Measurements from ENCODE around the gene TNNT3. TPM values are rescaled to one million over a fixed set of nuclear protein-coding genes. Genes with fewer than 3 reads are reported as not detected.

The TNNT3 gene
- total RNA-seq, 1 experiment from 2014 or later = 2.3 TPM

- no peak overlapping the region for H3K4me3 ChIP-seq
- no peaks in the 10 kb centered on the region for H3K27me3 ChIP-seq
- no peak for DNase-seq
- no peaks in the 10 kb centered on the region for H3K9me3 ChIP-seq (replicated peaks)
- H3K27ac ChIP-seq = no peak overlapping the region
- H3K4me1 ChIP-seq = no peaks in the 10 kb centered on the region
- no peaks in the 10 kb centered on the region for H3K36me3 ChIP-seq
Measured at GRCh38 chr11:1888811-1889210, 30.7 kb upstream of the TNNT3 start.

- DNase-seq = no peak
- no peaks in the 10 kb centered on the region for H3K4me1 ChIP-seq
- no peaks in the 10 kb centered on the region for H3K27me3 ChIP-seq
Measured at GRCh38 chr11:1889224-1889930, 30.1 kb upstream of the TNNT3 start.

GRCh38 chr11:1889941-1890855, 29.3 kb upstream of the TNNT3 start:
- no peaks in the 10 kb centered on the region for H3K4me1 ChIP-seq
- H3K4me3 ChIP-seq = no peak overlapping the region
- H3K36me3 ChIP-seq = no peaks in the 10 kb centered on the region
- H3K9me3 ChIP-seq (replicated peaks) = no peaks in the 10 kb centered on the region
- no peaks in the 10 kb centered on the region for H3K27me3 ChIP-seq
- DNase-seq = no peak
- peak overlapping the region; percentile 4; the same call in 1 of the 2 replicates for H3K27ac ChIP-seq

More at GRCh38 chr11:1889224-1889930, 30.1 kb upstream of the TNNT3 start:
- H3K9me3 ChIP-seq (replicated peaks) = no peaks in the 10 kb centered on the region
- H3K36me3 ChIP-seq = no peaks in the 10 kb centered on the region
- no peak overlapping the region for H3K27ac ChIP-seq
- H3K4me3 ChIP-seq = no peak overlapping the region

GRCh38 chr11:1890856-1891830, 28.4 kb upstream of the TNNT3 start:
- H3K27me3 ChIP-seq = peaks cover under 1% of the 10 kb centered on the region; the same call in 1 of the 2 replicates
- no peaks in the 10 kb centered on the region for H3K9me3 ChIP-seq (replicated peaks)
- DNase-seq = peak in 1 of 2 experiments; percentile 45
- peak overlapping the region; percentile 32; the same call in 1 of the 2 replicates for H3K27ac ChIP-seq
- no peak overlapping the region for H3K4me3 ChIP-seq
- H3K36me3 ChIP-seq = no peaks in the 10 kb centered on the region
- H3K4me1 ChIP-seq = no peaks in the 10 kb centered on the region

- Histone ChIP-seq H3K4me1 (no peaks in the 10 kb centered on the region), H3K9me3 (replicated peaks) (no peaks in the 10 kb centered on the region), H3K36me3 (no peaks in the 10 kb centered on the region), H3K27me3 (peaks cover 4% of the 10 kb centered on the region; the same call in 1 of the 2 replicates), H3K4me3 (no peak within 1 kb of the TSS), H3K27ac (peak within 1 kb of the TSS; percentile 32; the same call in 1 of the 2 replicates)
- no peak for DNase-seq
Measured at GRCh38 chr11:1891831-1892115, 27.7 kb upstream of the TNNT3 start, which contains the start of gene PRR33. PRR33 (minus strand) TSS chr11:1891895; CDS start chr11:1890584, 1,311 bp downstream.

- H3K4me1 ChIP-seq = no peaks in the 10 kb centered on the region
- H3K4me3 ChIP-seq = no peak overlapping the region
- H3K27ac ChIP-seq = no peak overlapping the region
- no peaks in the 10 kb centered on the region for H3K9me3 ChIP-seq (replicated peaks)
- DNase-seq = no peak
- H3K36me3 ChIP-seq = no peaks in the 10 kb centered on the region
- peaks cover 4% of the 10 kb centered on the region; the same call in 1 of the 2 replicates for H3K27me3 ChIP-seq
Measured at GRCh38 chr11:1892116-1892515, 27.4 kb upstream of the TNNT3 start.

DNA sequence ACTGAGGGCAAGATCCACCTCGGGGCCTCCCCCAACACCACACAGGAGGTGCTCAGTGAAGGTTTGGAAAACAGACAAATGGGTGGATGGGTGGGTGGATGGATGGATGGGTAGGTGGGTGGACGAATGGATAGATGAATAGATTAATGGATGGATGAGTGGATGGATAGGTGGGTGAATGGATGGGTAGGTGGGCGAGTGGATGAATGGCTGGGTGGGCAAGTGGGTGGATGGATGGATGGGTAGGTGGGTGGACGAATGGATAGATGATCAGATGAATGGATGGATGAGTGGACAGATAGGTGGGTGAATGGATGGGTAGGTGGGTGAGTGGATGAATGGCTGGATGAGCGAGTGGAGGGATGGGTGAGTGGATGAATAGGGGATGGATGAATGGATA, 26.9 kb upstream of the TNNT3 start:
- Histone ChIP-seq H3K4me3 (no peak overlapping the region), H3K9me3 (replicated peaks) (0 out of 2 replicates have a peak, but pooled peaks cover 1% of the 10 kb centered on the region), H3K27me3 (peaks cover 4% of the 10 kb centered on the region; the same call in 1 of the 2 replicates), H3K36me3 (no peaks in the 10 kb centered on the region), H3K4me1 (no peaks in the 10 kb centered on the region), H3K27ac (no peak overlapping the region)
- no peak for DNase-seq

- Histone ChIP-seq H3K4me1 (no peaks in the 10 kb centered on the region), H3K9me3 (replicated peaks) (0 out of 2 replicates have a peak, but pooled peaks cover 4% of the 10 kb centered on the region), H3K27ac (no peak overlapping the region), H3K4me3 (no peak overlapping the region), H3K27me3 (peaks cover 7% of the 10 kb centered on the region; the same call in 1 of the 2 replicates), H3K36me3 (no peaks in the 10 kb centered on the region)
- no peak for DNase-seq
Measured at GRCh38 chr11:1893581-1894359, 25.7 kb upstream of the TNNT3 start.

DNA sequence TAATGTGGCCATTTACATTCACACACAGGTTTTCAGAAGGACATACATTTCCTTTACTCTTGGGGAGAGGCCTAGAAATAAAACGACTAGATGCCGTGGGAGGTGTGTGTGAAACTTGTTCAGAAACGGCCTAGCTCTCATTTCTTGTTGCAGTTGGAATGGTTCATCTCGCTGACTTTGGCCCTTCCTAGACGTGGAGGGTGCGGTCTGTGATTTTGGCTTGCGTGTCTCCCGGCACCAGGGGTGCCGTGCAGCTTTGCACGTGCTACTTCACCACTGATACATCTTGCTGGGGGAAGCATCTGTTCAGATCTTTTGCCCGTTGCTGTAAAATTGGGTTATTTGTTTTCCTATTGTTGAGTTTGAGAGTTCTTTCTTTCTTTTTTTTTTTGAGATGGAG, 24.7 kb upstream of the TNNT3 start:
- DNase-seq = no peak
- H3K36me3 ChIP-seq = no peaks in the 10 kb centered on the region
- 0 out of 2 replicates have a peak, but pooled peaks cover 4% of the 10 kb centered on the region for H3K9me3 ChIP-seq (replicated peaks)
- no peak overlapping the region for H3K27ac ChIP-seq
- H3K27me3 ChIP-seq = peaks cover 13% of the 10 kb centered on the region; the same call in 1 of the 2 replicates
- H3K4me1 ChIP-seq = no peaks in the 10 kb centered on the region
- no peak overlapping the region for H3K4me3 ChIP-seq

GRCh38 chr11:1896468-1896867, 23.0 kb upstream of the TNNT3 start:
- H3K27ac ChIP-seq = no peak overlapping the region
- no peak for DNase-seq
- no peaks in the 10 kb centered on the region for H3K36me3 ChIP-seq
- 0 out of 2 replicates have a peak, but pooled peaks cover 4% of the 10 kb centered on the region for H3K9me3 ChIP-seq (replicated peaks)
- no peak overlapping the region for H3K4me3 ChIP-seq
- no peaks in the 10 kb centered on the region for H3K4me1 ChIP-seq
- peaks cover 13% of the 10 kb centered on the region; the same call in 1 of the 2 replicates for H3K27me3 ChIP-seq

DNA sequence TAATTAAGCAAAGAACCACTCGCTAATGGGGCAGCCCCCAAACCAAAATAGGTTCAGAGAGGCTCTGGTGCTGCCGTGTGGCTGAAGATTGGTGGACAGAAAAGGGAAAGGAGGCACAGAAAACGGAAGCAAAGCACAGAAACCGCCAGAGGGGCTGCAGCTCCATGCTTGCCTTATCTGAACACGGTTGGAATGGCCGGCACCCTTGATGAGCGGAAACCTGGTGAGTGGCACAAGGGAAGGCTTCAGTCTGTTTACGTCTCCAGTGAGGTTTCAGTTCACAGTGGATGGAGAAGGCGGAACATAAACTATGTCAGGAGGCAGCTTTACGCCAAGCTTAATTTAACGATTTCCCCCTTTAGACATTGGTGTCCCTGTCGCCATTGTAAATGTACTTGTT, 22.6 kb upstream of the TNNT3 start:
- no peaks in the 10 kb centered on the region for H3K36me3 ChIP-seq
- no peaks in the 10 kb centered on the region for H3K4me1 ChIP-seq
- no peak overlapping the region for H3K4me3 ChIP-seq
- H3K27me3 ChIP-seq = peaks cover 13% of the 10 kb centered on the region; the same call in 1 of the 2 replicates
- 0 out of 2 replicates have a peak, but pooled peaks cover 4% of the 10 kb centered on the region for H3K9me3 ChIP-seq (replicated peaks)
- no peak for DNase-seq
- H3K27ac ChIP-seq = no peak overlapping the region

DNA sequence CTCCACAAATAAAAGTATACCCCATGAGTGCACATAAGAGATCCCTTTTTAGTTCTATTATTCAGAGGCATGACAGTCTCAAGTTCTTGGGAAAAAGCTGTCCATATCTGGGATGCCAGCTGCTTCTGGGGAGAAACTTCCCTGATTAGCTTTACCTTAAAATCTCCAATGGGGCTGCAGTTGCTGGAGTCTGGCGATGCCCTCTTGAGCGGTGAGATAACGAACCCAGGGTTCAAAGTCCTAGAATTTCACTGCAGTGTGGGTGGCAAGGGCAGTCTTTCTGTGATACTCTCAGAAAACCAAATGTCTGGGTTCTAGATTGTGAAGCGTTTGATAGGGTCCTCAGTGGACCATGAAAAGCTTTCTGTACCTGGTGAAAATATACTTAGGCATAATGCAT, 20.4 kb upstream of the TNNT3 start:
- no peak for DNase-seq
- Histone ChIP-seq H3K4me3 (no peak overlapping the region), H3K27me3 (peaks cover 13% of the 10 kb centered on the region; the same call in 1 of the 2 replicates), H3K9me3 (replicated peaks) (0 out of 2 replicates have a peak, but pooled peaks cover 4% of the 10 kb centered on the region), H3K36me3 (no peaks in the 10 kb centered on the region), H3K27ac (no peak overlapping the region), H3K4me1 (no peaks in the 10 kb centered on the region)

DNA sequence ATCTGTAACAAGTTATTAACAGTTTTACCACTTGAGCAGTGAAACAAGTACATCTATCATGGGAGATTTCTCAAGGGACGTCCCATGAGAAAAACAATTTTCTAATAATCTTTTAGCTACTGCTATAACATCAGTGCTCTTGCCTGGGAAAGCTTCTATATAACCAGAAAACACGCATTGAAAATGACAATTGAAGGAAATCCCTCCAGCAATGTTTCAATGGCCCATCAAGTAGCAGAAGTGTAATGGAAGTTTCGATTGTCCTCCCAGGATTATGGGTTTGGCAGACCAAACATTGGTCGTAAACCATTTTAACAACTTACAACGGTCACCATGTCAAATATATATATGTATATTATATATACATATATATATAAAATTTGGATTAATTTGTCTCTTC, 19.8 kb upstream of the TNNT3 start:
- Histone ChIP-seq H3K27ac (no peak overlapping the region), H3K4me1 (no peaks in the 10 kb centered on the region), H3K36me3 (no peaks in the 10 kb centered on the region)

More for the DNA sequence above, 19.8 kb upstream of the TNNT3 start:
- DNase-seq = no peak
- Histone ChIP-seq H3K9me3 (replicated peaks) (0 out of 2 replicates have a peak, but pooled peaks cover 4% of the 10 kb centered on the region), H3K27me3 (peaks cover 13% of the 10 kb centered on the region; the same call in 1 of the 2 replicates), H3K4me3 (no peak overlapping the region)
